GM18519 (cell line): ENCODE measurements around the gene UBA5.
A peak's percentile ranks its signal among the peaks of the same experiment; 100 is the strongest.
"Not testable (repeated sequence)": the region's sequence is repeated elsewhere in the genome, so short reads cannot be mapped to it uniquely, and the experiment has no call there.

ENCODE experiments used
- ATAC-seq: cut with Tn5 transposase; IDR thresholded peaks from one replicate; pipeline ENCODE4 v1.9.1; 2021; ENCODE audit warnings: mild to moderate bottlenecking, moderate library complexity; ENCODE audit not compliant: unreplicated experiment, low FRiP score

UBA5 gene

DNA sequence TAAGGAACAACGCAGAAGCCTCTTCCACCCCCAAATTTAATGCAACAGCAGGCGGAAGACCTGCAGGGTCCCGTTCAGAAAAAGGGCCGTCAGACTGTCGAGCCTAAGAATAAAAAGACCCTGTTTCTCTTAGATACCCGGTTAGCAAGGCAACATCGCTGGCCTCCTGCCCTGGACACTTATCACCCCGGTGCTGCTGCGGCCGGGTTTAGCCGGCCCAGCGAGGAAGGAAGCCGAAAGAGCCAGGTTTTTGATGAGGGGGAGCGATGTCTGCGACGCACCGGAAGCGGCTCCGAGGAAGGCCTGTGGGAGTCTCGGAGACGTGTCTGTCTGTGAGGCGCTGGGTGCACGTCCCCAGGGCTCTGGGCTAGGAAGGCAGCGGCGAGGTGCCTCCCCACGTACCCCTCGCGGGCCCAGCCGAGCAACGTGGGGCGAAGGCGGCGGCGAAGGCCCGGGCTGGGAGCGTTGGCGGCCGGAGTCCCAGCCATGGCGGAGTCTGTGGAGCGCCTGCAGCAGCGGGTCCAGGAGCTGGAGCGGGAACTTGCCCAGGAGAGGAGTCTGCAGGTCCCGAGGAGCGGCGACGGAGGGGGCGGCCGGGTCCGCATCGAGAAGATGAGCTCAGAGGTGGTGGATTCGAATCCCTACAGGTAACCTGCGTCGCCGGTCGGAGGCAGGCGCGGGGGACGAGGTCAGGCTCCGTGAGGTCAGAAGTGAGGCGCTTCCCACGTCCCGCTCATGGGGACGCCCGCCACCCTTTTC is at the start of gene UBA5:
UBA5 (plus strand) TSS at position 278 of the 759 bp plus-strand sequence; CDS start at position 487, 209 bp downstream.
- ATAC-seq: peak; percentile 58

DNA sequence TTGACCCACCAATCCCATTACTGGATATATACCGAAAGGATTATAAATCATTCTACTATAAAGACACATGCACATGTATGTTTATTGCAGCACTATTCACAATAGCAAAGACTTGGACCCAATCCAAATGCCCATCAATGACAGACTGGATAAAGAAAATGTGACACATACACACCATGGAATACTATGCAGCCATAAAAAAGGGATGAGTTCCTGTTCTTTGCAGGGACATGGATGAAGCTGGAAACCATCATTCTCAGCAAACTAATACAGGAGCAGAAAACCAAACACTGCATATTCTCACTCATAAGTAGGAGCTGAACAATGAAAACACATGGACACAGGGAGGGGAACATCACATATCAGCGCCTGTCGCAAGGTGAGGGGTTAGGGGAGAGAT is 44.8 kb upstream of the UBA5 start:
- not testable (repeated sequence) for ATAC-seq

- no peak for ATAC-seq
Measured at GRCh38 chr3:132615881-132616280, 44.2 kb upstream of the UBA5 start.

DNA sequence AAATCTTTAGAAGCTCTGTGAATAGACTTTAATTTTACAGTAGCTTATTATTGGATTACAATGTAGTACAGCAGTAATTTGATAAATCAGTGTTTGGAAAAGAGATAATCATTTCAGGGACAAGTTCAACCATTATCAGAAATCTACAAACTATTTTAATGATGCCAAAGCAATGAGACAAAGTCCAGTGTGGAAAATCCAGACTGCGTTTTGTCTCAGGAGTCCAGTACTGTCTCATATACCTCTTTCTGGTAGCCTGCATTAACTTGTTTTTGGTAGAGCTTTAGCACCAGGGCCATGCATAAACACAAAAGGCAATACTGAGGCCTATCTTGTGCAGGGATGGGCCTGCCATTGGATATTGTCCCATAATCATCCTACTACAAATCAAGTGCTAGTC is 43.3 kb upstream of the UBA5 start:
- ATAC-seq: no peak

DNA sequence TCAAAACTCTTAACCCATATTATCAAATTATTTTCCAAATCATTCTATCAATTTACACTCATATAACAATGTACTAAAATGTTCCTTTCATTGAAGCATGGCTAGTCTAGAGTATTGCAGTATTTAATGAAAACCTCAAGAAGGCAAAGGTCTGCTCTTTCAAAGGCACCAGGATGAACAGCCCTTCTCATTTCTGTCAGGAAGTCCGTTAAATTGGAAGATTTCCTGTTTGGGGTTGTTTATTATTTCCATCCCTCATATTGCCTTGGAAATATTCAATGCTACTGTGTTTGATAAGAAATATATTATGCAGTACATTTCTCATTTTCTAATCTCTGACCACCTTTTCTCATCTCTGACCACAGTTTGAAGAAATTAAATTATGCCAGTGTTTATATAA is 38.0 kb upstream of the UBA5 start:
- ATAC-seq: no peak

GRCh38 chr3:132622761-132623160 is 37.4 kb upstream of the UBA5 start:
- ATAC-seq: no peak

- ATAC-seq: no peak
Measured at GRCh38 chr3:132623646-132624045, 36.5 kb upstream of the UBA5 start.

DNA sequence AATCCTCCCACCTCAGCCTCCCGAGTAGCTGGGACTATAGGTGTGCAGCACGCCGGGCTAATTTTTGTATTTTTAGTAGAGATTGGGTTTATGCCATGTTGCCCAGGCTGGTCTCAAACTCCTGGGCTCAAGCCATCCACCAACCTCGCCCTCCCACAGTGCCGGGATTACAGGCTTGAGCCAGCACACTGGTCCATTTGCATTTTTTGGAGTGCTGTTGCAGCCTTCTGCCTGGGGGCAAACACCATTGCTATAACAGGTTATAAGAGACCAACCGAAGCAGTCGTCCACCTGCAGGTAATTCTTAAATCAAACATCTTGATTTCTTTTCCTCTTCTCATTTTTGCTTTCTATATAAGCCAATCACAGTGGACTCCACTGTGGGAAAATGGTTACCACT is 35.3 kb upstream of the UBA5 start:
- no peak for ATAC-seq

GRCh38 chr3:132625613-132626012 is 34.5 kb upstream of the UBA5 start:
- ATAC-seq: peak; percentile 74

DNA sequence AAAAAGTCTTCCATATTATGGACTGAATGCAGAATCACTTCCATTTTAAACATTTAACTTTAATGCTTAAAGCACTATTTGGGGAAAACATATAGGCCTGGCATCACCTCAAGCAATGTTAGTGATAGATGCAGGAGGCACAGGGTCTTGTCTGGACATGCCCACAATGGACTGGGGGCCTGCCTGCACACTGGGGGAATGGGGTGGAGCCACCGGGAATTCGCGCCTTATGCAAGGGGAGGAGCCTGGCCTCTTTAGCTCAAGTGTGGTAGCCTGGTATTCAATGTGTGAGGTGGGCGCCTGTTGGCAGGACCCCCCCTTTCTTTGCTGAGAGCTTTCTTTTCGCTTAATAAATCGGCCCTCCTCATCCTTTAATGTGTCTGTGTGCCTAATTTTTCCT is 33.2 kb upstream of the UBA5 start:
- no peak for ATAC-seq

- no peak for ATAC-seq
Measured at GRCh38 chr3:132628157-132628556, 32.0 kb upstream of the UBA5 start.

GRCh38 chr3:132629928-132630327 is 30.2 kb upstream of the UBA5 start:
- ATAC-seq: no peak

DNA sequence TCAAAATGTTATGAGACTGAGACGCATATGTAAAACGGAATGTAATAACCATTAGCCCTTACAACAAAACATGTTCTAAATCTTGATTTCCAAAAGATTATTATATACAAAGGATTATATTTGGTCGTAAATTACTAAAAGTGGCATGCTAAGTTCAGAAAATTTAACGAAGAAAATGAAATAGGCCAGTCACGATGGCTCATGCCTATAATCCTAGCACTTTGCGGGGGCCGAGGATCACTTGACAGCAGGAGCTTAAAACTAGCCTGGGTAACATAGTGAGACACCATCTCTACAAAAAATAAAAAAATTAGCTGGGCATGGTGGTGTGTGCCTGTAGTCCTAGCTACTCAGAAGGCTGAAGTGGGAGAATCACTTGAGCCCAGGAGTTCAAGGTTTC is 29.5 kb upstream of the UBA5 start:
- no peak for ATAC-seq

GRCh38 chr3:132635052-132635451 is 25.1 kb upstream of the UBA5 start:
- no peak for ATAC-seq

DNA sequence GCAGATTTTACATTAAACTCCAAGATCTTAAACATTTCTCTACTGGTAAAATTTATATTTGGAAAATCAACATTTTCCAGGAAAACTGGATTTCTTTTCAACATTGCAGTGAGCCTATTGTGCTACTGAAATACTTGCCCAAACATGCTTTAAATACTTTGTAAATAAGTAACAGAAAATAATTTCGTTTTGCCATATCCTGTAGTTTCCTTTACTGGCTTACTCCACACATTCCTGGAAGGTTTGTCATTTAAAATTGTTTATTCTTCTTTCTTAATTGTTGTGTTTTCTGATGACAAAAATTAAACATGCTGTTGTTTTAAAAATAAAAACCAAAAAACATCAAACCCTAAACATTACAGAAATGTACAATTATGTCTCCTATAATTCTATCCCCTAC is 22.5 kb upstream of the UBA5 start:
- no peak for ATAC-seq

- no peak for ATAC-seq
Measured at GRCh38 chr3:132638706-132639105, 21.4 kb upstream of the UBA5 start.

DNA sequence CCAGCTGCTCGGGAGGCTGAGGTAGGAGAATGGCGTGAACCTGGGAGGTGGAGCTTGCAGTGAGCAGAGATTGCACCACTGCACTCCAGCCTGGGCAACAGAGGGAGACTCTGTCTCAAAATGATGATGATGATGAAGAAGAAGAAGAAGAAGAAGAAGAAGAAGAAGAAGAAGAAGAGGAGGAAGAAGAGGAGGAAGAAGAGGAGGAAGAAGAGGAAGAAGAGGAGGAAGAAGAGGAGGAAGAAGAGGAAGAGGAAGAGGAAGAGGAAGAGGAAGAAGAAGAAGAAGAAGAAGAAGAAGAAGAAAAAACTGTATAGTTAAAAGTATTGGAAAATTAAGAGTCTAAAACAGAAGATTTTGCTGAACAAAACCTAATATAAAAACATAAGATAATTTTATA is 18.7 kb upstream of the UBA5 start:
- not testable (repeated sequence) for ATAC-seq

DNA sequence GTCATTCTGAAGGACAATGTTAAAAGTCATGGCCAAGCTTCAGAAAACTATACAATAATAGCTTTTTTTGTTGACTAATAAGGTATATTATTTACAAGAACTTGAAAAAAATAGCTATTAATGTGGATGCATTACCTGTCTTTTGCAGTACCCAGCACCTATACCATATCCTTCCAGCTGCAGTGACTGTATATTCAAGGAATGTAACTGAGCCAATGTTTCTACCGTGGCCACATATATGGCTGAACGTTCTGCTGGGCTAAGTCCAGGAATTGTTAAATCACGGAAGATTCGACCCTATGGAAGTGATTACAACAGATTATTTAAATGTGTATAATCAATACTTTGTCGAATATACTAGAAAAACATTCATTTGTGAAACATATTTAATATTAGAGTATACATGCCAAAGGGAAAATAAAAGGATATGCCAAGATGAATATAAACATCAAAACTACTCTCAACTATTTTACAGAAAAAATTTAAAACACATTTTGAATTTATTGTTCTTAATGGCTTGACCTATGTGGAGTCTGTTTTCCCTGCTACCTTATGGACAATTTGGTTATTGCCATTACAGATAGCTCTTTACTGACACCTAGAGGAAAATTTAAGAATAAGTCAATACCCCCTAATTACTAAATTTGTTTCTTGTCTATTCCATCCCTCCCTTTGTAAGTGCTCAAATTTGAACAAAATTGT is 18.1 kb upstream of the UBA5 start:
- no peak for ATAC-seq

GRCh38 chr3:132642539-132642847 is 17.6 kb upstream of the UBA5 start:
- no peak for ATAC-seq

DNA sequence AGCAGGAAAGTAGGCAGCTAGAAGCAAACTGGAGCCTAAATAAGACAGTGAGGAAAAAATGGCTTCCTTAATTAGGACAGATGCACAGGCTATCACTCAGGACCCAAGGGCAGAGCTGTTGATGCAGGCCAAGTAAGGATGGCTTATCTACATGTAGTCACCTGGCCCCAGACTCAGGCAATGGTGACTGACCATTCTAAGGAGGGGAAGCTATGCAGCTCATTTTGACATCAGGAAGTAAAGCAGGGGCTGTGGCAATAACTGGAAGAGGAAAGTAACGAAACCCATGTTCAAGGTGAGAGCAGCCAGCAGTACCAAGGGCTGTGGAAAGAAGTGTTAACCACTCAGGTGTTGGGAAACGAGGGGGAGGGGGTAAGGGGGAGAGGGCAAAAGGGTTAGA is 16.8 kb upstream of the UBA5 start:
- ATAC-seq: no peak

DNA sequence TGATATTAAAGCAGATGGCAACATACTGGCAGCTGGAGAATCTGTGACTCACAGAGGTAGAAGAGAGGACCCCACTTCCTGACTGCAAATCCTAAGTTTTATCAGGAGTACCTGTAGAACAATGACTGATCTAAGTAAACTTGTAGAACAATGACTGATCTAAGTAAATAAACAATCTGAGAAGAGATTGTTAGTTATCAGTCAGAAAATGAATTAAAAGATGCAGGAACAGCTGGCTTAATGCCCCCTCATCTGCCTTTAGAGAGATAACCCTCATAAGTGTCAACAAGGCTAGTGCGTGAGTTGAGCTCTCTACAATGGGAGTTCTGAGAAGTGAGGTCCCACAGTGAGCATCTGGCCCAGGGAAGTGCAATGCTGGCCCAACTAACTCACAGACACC is 15.1 kb upstream of the UBA5 start:
- ATAC-seq: no peak

- ATAC-seq: no peak
Measured at GRCh38 chr3:132650153-132650552, 10.0 kb upstream of the UBA5 start.
